Panc1 (cell line): ENCODE results near the gene ADIRF. TPM values are rescaled to one million over a fixed set of nuclear protein-coding genes. Genes with fewer than 3 reads are reported as not detected.

Experiments
- ATAC-seq: fragments of 200-7000 bp; cut with Tn5 transposase; 2 replicates; pipeline ENCODE4 v1.9.1; 2020; ENCODE audit warnings: mild to moderate bottlenecking, moderate library complexity
- BruUV-seq: library from RNA; stranded (reverse); fragments of 400-500 nt; replicated peaks from 2 replicates; lab custom pipeline; 2021; lab: Mats Ljungman, UMichigan
- CTCF ChIA-PET: fragments of 300-600 bp; sonication (Branson Sonifier 250); formaldehyde crosslinking; loops from one replicate; lab custom pipeline; 2022; ENCODE audit warnings: antibody characterized with exemption; lab: Charles Lee
- POLR2A ChIA-PET: fragments of 300-600 bp; sonication (Branson Sonifier 250); formaldehyde crosslinking; loops from one replicate; lab custom pipeline; 2022; ENCODE audit warnings: antibody characterized with exemption; lab: Charles Lee
- DNase-seq: peaks from one replicate; pipeline ENCODE4 v3.0.0-alpha.2; 2010; ENCODE audit warnings: low read depth, low spot score
- H3K27ac ChIP-seq: 2 replicates; pipeline ENCODE4 v1.5.1; 2011; ENCODE audit warnings: mild to moderate bottlenecking, low read length, inconsistent platforms
- H3K27me3 ChIP-seq: fragments of 200-500 bp; sonication (Bioruptor generic); 2 replicates; pipeline ENCODE4 v1.6.0; 2014; ENCODE audit warnings: low read length, inconsistent platforms; ENCODE audit not compliant: control insufficient read depth, insufficient read depth
- H3K36me3 ChIP-seq: fragments of 200-500 bp; sonication (Bioruptor generic); 2 replicates; pipeline ENCODE4 v1.5.1; 2014; ENCODE audit warnings: inconsistent platforms, mild to moderate bottlenecking, low read length, moderate library complexity; ENCODE audit not compliant: control insufficient read depth, insufficient read depth
- H3K4me1 ChIP-seq: 2 replicates; pipeline ENCODE4 v1.5.1; 2011; ENCODE audit warnings: inconsistent platforms, mild to moderate bottlenecking, low read length, moderate library complexity; ENCODE audit not compliant: control insufficient read depth, insufficient read depth
- H3K4me3 ChIP-seq, 2 experiments: 2 replicates each; pipeline ENCODE4 v1.5.1; 2011 to 2012; ENCODE audit warnings: low read depth in 2 of 2, low read length in 2 of 2, mild to moderate bottlenecking in 2 of 2, inconsistent platforms in 1 of 2, moderate library complexity in 1 of 2
- H3K9me3 ChIP-seq: fragments of 200-500 bp; sonication (Bioruptor generic); 2 replicates; pipeline ENCODE4 v1.5.1; 2014; ENCODE audit warnings: low read depth, mild to moderate bottlenecking, inconsistent platforms, low read length, moderate library complexity; ENCODE audit not compliant: control insufficient read depth, insufficient read depth
- CTCF ChIP-seq: fragments of 450-650 bp; IDR thresholded peaks from 2 replicates; pipeline ENCODE4 v1.5.1; 2017; ENCODE audit warnings: mild to moderate bottlenecking
- POLR2AphosphoS5 ChIP-seq: IDR thresholded peaks from 2 replicates; pipeline ENCODE4 v1.6.1; 2012; ENCODE audit warnings: mild to moderate bottlenecking, low read depth, low read length, moderate library complexity
- REST ChIP-seq, 2 experiments: IDR thresholded peaks; 2 replicates each; pipeline ENCODE4 v1.6.1; 2011 to 2012; ENCODE audit warnings: low read depth in 2 of 2, control low read depth in 1 of 2, low read length in 1 of 2, mild to moderate bottlenecking in 1 of 2, moderate library complexity in 1 of 2; ENCODE audit not compliant: insufficient read depth in 1 of 2
- SIN3A ChIP-seq: IDR thresholded peaks from 2 replicates; pipeline ENCODE4 v1.6.1; 2012; ENCODE audit warnings: low read depth, mild to moderate bottlenecking, low read length, moderate library complexity, borderline replicate concordance; ENCODE audit not compliant: insufficient read depth
- TCF7L2 ChIP-seq: IDR thresholded peaks from 2 replicates; pipeline ENCODE4 v1.6.1; 2011; ENCODE audit warnings: mild to moderate bottlenecking, low read depth, low read length, inconsistent platforms
- in situ Hi-C: cut with HindIII; loops from 2 replicates; pipeline ENCODE4 v1.10.0; 2016; ENCODE audit warnings: low sequenced_read_pairs, low pct_unique_long_range_greater_than_20kb
- intact Hi-C: fragments of 100-400 bp; cut with micrococcal nuclease; formaldehyde crosslinking; loops from one replicate; pipeline ENCODE4 v1.10.0; 2022; ENCODE audit not compliant: unreplicated experiment
- total RNA-seq: library from RNA; stranded (reverse); gene quantifications from one replicate; pipeline ENCODE4 v1.2.1, GENCODE V29; 2021; ENCODE audit not compliant: unreplicated experiment

ADIRF gene
- total RNA-seq, 1 experiment from 2014 or later, result 14.8 TPM

DNA sequence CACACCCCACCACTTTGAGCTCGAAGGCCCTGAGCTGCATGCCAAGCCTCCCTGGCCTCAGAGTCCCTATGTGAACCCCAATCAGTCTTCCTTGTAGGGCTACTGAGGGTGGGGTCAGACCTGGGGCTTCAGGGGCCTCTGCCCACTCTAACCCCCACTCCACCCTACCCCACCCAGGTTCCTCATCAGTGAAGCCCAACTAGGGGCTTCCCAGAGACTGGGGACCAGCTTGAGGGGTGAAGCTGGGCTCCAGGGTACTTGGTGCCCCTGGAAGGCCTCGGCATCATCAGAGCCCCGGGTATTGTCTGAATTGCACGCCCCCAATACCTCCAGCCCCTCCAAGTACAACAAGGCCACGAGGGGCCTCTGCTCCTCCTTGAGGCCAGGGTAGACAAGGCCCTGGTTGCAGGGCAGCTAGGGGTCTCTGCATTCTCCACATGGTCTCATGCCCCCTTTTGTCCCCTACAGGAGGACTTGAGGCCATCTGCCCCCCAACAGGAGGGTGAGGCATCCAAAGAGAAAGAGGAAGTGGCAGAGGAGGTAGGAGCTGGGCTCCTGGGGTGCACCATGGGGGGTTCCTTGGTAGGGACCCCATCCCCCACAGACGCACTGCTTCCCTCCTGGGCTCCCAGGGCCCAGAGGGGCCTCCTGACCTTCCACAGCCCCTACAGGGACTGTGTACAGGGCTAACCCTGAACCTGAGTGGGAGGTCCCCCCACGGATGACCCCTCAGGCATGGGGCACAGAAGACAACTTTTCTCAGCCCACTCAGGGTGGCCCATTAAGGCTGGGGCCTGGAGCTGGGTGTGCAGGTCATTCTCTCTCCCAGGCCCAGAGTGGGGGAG lies 5.9 kb upstream of the ADIRF start:
- TF ChIP-seq REST (IDR thresholded peaks at IDR 0.05; ENCODE audit: insufficient read depth in 1 of 2, low read depth in 2 of 2, low read length in 1 of 2), result no peak
- TF ChIP-seq CTCF, result no peak
- TF ChIP-seq TCF7L2, result no peak
- no peak for TF ChIP-seq SIN3A
- TF ChIP-seq POLR2AphosphoS5, result no peak
- H3K27ac ChIP-seq, result no peak overlapping the region
- no peaks in the 10 kb centered on the region for H3K36me3 ChIP-seq
- no peak overlapping the region for H3K4me3 ChIP-seq
- no peak for ATAC-seq
- in situ Hi-C loops, result no loop called here
- ChIA-PET CTCF (no interaction called here), POLR2A (interaction anchor here (0.6 kb wide), 1 partner anchor 25 kb away, joined by 3 read pairs; no protein-coding TSS in a partner anchor)
- no TSS peak for BruUV-seq
- DNase-seq, result no peak
- no peaks in the 10 kb centered on the region for H3K27me3 ChIP-seq
- no peaks in the 10 kb centered on the region for H3K9me3 ChIP-seq
- intact Hi-C loops, result no loop called here
- H3K4me1 ChIP-seq, result peaks cover 45% of the 10 kb centered on the region

DNA sequence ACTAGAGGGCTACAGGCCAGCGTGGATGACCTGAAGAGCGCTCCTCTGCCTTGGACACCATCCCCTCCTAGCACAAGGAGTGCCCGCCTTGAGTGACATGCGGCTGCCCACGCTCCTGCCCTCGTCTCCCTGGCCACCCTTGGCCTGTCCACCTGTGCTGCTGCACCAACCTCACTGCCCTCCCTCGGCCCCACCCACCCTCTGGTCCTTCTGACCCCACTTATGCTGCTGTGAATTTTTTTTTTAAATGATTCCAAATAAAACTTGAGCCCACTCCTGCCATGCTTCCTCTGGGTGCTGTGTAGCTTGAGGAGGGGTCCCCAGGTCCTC lies 5.3 kb upstream of the ADIRF start:
- Histone ChIP-seq H3K4me1 (peaks cover 46% of the 10 kb centered on the region), H3K36me3 (no peaks in the 10 kb centered on the region), H3K27ac (no peak overlapping the region), H3K27me3 (no peaks in the 10 kb centered on the region), H3K9me3 (no peaks in the 10 kb centered on the region), H3K4me3 (no peak overlapping the region)
- CTCF ChIA-PET, result no interaction called here
- BruUV-seq, result no TSS peak
- DNase-seq (no peak), ATAC-seq (no peak)
- POLR2A ChIA-PET, result no interaction called here
- intact Hi-C loops (no loop called here), in situ Hi-C loops (no loop called here)
- TF ChIP-seq REST (IDR thresholded peaks at IDR 0.05; ENCODE audit: insufficient read depth in 1 of 2, low read depth in 2 of 2, low read length in 1 of 2) (no peak), CTCF (no peak), TCF7L2 (no peak), SIN3A (no peak), POLR2AphosphoS5 (no peak)
